ENCODE results near the gene NEK3. TPM values are rescaled to one million over a fixed set of nuclear protein-coding genes. Genes with fewer than 3 reads are reported as not detected.

Gene NEK3
- polyA plus RNA-seq, 3 donors, result 5.7 to 13.7 (median 6.1) TPM

- intact Hi-C loops (cut with micrococcal nuclease), result no loop called here
- H3K27ac ChIP-seq (ENCODE audit: low read depth in 1 of 2, low read length in 2 of 2), result no peak overlapping the region
- Mint-ChIP-seq H3K27me3 (ENCODE audit: low read depth in 3 of 3) (no peaks in the 10 kb centered on the region), H3K9me3 (no peaks in the 10 kb centered on the region), H3K4me3 (no peak overlapping the region), H3K27ac (no peak overlapping the region), H3K4me1 (no peaks in the 10 kb centered on the region), H3K36me3 (no peaks in the 10 kb centered on the region)
- no peaks in the 10 kb centered on the region for H3K79me2 ChIP-seq (ENCODE audit: insufficient read depth, low read length)
- no peaks in the 10 kb centered on the region for H3K4me1 ChIP-seq (ENCODE audit: control insufficient read depth in 1 of 2, insufficient read depth in 2 of 2, low read length in 2 of 2)
- TF ChIP-seq CTCF (IDR thresholded peaks at IDR 0.05), result no peak
- WGBS (ENCODE audit: insufficient coverage), result 88% methylated on average over 2 of the region's 2 CpGs
- H3K27me3 ChIP-seq (ENCODE audit: control insufficient read depth in 2 of 2, insufficient read depth in 2 of 2, low read length in 2 of 2), result no peaks in the 10 kb centered on the region
- H3K36me3 ChIP-seq (replicated peaks in 1 of 2; ENCODE audit: control insufficient read depth in 1 of 2, insufficient read depth in 2 of 2, low read length in 2 of 2), result no peaks in the 10 kb centered on the region
- no peaks in the 10 kb centered on the region for H3K9me3 ChIP-seq (replicated peaks in 1 of 2; ENCODE audit: control insufficient read depth in 1 of 2, insufficient read depth in 1 of 2, low read length in 2 of 2)
- no peak overlapping the region for H3K9ac ChIP-seq (ENCODE audit: insufficient read depth, low read length, poor library complexity, severe bottlenecking)
- no peaks in the 10 kb centered on the region for H4K20me1 ChIP-seq (ENCODE audit: insufficient read depth, low read length)
- DNase-seq, result no peak
- H3K4me3 ChIP-seq (replicated peaks in 1 of 3; ENCODE audit: low read depth in 2 of 3, low read length in 3 of 3), result no peak overlapping the region
- H3K4me2 ChIP-seq (replicated peaks; ENCODE audit: extremely low read depth, low read length, poor library complexity, severe bottlenecking), result no peak overlapping the region
- H2AFZ ChIP-seq (ENCODE audit: insufficient read depth, low read depth, low read length, poor library complexity, severe bottlenecking), result no peak overlapping the region
Measured at GRCh38 chr13:52096062-52096461, 63.3 kb downstream of the NEK3 start.

- intact Hi-C loops (cut with micrococcal nuclease), result no loop called here
- H2AFZ ChIP-seq (ENCODE audit: insufficient read depth, low read depth, low read length, poor library complexity, severe bottlenecking), result no peak overlapping the region
- Mint-ChIP-seq H3K27me3 (ENCODE audit: low read depth in 3 of 3) (peaks cover 0 to 1% (median 0%) of the 10 kb centered on the region in 3 donors), H3K36me3 (no peaks in the 10 kb centered on the region), H3K27ac (no peak overlapping the region), H3K9me3 (peaks cover 0 to 3% (median 0%) of the 10 kb centered on the region in 7 donors), H3K4me3 (no peak overlapping the region), H3K4me1 (peaks cover 2% of the 10 kb centered on the region)
- no peak for TF ChIP-seq CTCF (IDR thresholded peaks at IDR 0.05)
- H3K27me3 ChIP-seq (ENCODE audit: control insufficient read depth in 2 of 2, insufficient read depth in 2 of 2, low read length in 2 of 2), result no peaks in the 10 kb centered on the region
- no peaks in the 10 kb centered on the region for H4K20me1 ChIP-seq (ENCODE audit: insufficient read depth, low read length)
- no peaks in the 10 kb centered on the region for H3K9me3 ChIP-seq (replicated peaks in 1 of 2; ENCODE audit: control insufficient read depth in 1 of 2, insufficient read depth in 1 of 2, low read length in 2 of 2)
- no peaks in the 10 kb centered on the region for H3K4me1 ChIP-seq (ENCODE audit: control insufficient read depth in 1 of 2, insufficient read depth in 2 of 2, low read length in 2 of 2)
- no peak overlapping the region for H3K4me2 ChIP-seq (replicated peaks; ENCODE audit: extremely low read depth, low read length, poor library complexity, severe bottlenecking)
- H3K79me2 ChIP-seq (ENCODE audit: insufficient read depth, low read length), result no peaks in the 10 kb centered on the region
- no peak overlapping the region for H3K9ac ChIP-seq (ENCODE audit: insufficient read depth, low read length, poor library complexity, severe bottlenecking)
- no peak overlapping the region for H3K27ac ChIP-seq (ENCODE audit: low read depth in 1 of 2, low read length in 2 of 2)
- H3K36me3 ChIP-seq (replicated peaks in 1 of 2; ENCODE audit: control insufficient read depth in 1 of 2, insufficient read depth in 2 of 2, low read length in 2 of 2), result no peaks in the 10 kb centered on the region
- no peak overlapping the region for H3K4me3 ChIP-seq (replicated peaks in 1 of 3; ENCODE audit: low read depth in 2 of 3, low read length in 3 of 3)
- no CpG with 5 or more reads among the region's 2 CpGs for WGBS (ENCODE audit: insufficient coverage)
- no peak for DNase-seq
Measured at GRCh38 chr13:52092087-52092486, 67.3 kb downstream of the NEK3 start.

All from CD14-positive monocyte (primary cell).